Panc1 (cell line): ENCODE measurements around the gene DCBLD2. TPM values are rescaled to one million over a fixed set of nuclear protein-coding genes. Genes with fewer than 3 reads are reported as not detected.

ENCODE experiments used
- ATAC-seq: fragments of 200-7000 bp; cut with Tn5 transposase; 2 replicates; pipeline ENCODE4 v1.9.1; 2020; ENCODE audit warnings: mild to moderate bottlenecking, moderate library complexity
- Bru-seq: library from RNA; stranded (reverse); fragments of 400-500 nt; gene quantifications from one replicate; lab custom pipeline; 2021; lab: Mats Ljungman, UMichigan
- BruChase-seq, 2 experiments: library from RNA; stranded (reverse); fragments of 400-500 nt; gene quantifications; one replicate each; lab custom pipeline; 2021; lab: Mats Ljungman, UMichigan
- BruUV-seq: library from RNA; stranded (reverse); fragments of 400-500 nt; replicated peaks from 2 replicates; lab custom pipeline; 2021; lab: Mats Ljungman, UMichigan
- CTCF ChIA-PET: fragments of 300-600 bp; sonication (Branson Sonifier 250); formaldehyde crosslinking; loops from one replicate; lab custom pipeline; 2022; ENCODE audit warnings: antibody characterized with exemption; lab: Charles Lee
- POLR2A ChIA-PET: fragments of 300-600 bp; sonication (Branson Sonifier 250); formaldehyde crosslinking; loops from one replicate; lab custom pipeline; 2022; ENCODE audit warnings: antibody characterized with exemption; lab: Charles Lee
- DNase-seq: peaks from one replicate; pipeline ENCODE4 v3.0.0-alpha.2; 2010; ENCODE audit warnings: low read depth, low spot score
- H3K27ac ChIP-seq: 2 replicates; pipeline ENCODE4 v1.5.1; 2011; ENCODE audit warnings: mild to moderate bottlenecking, low read length, inconsistent platforms
- H3K27me3 ChIP-seq: fragments of 200-500 bp; sonication (Bioruptor generic); 2 replicates; pipeline ENCODE4 v1.6.0; 2014; ENCODE audit warnings: low read length, inconsistent platforms; ENCODE audit not compliant: control insufficient read depth, insufficient read depth
- H3K36me3 ChIP-seq: fragments of 200-500 bp; sonication (Bioruptor generic); 2 replicates; pipeline ENCODE4 v1.5.1; 2014; ENCODE audit warnings: inconsistent platforms, mild to moderate bottlenecking, low read length, moderate library complexity; ENCODE audit not compliant: control insufficient read depth, insufficient read depth
- H3K4me1 ChIP-seq: 2 replicates; pipeline ENCODE4 v1.5.1; 2011; ENCODE audit warnings: inconsistent platforms, mild to moderate bottlenecking, low read length, moderate library complexity; ENCODE audit not compliant: control insufficient read depth, insufficient read depth
- H3K4me3 ChIP-seq, 2 experiments: 2 replicates each; pipeline ENCODE4 v1.5.1; 2011 to 2012; ENCODE audit warnings: low read depth in 2 of 2, low read length in 2 of 2, mild to moderate bottlenecking in 2 of 2, inconsistent platforms in 1 of 2, moderate library complexity in 1 of 2
- H3K9me3 ChIP-seq: fragments of 200-500 bp; sonication (Bioruptor generic); 2 replicates; pipeline ENCODE4 v1.5.1; 2014; ENCODE audit warnings: low read depth, mild to moderate bottlenecking, inconsistent platforms, low read length, moderate library complexity; ENCODE audit not compliant: control insufficient read depth, insufficient read depth
- CTCF ChIP-seq: fragments of 450-650 bp; IDR thresholded peaks from 2 replicates; pipeline ENCODE4 v1.5.1; 2017; ENCODE audit warnings: mild to moderate bottlenecking
- POLR2AphosphoS5 ChIP-seq: IDR thresholded peaks from 2 replicates; pipeline ENCODE4 v1.6.1; 2012; ENCODE audit warnings: mild to moderate bottlenecking, low read depth, low read length, moderate library complexity
- SIN3A ChIP-seq: IDR thresholded peaks from 2 replicates; pipeline ENCODE4 v1.6.1; 2012; ENCODE audit warnings: low read depth, mild to moderate bottlenecking, low read length, moderate library complexity, borderline replicate concordance; ENCODE audit not compliant: insufficient read depth
- TCF7L2 ChIP-seq: IDR thresholded peaks from 2 replicates; pipeline ENCODE4 v1.6.1; 2011; ENCODE audit warnings: mild to moderate bottlenecking, low read depth, low read length, inconsistent platforms
- in situ Hi-C: cut with HindIII; loops from 2 replicates; pipeline ENCODE4 v1.10.0; 2016; ENCODE audit warnings: low sequenced_read_pairs, low pct_unique_long_range_greater_than_20kb
- intact Hi-C: fragments of 100-400 bp; cut with micrococcal nuclease; formaldehyde crosslinking; loops from one replicate; pipeline ENCODE4 v1.10.0; 2022; ENCODE audit not compliant: unreplicated experiment
- long read RNA-seq: library from polyadenylated mRNA; unstranded; transcript quantifications from one replicate; pipeline ENCODE4 v2.0.0, GENCODE V29; 2021; ENCODE audit not compliant: unreplicated experiment
- polyA plus RNA-seq: library from polyadenylated mRNA; unstranded; fragments of >200 nt; gene quantifications from one replicate; pipeline ENCODE4 v1.2.1, GENCODE V29; 2012; ENCODE audit warnings: missing spikeins; ENCODE audit not compliant: insufficient read length
- total RNA-seq: library from RNA; stranded (reverse); gene quantifications from one replicate; pipeline ENCODE4 v1.2.1, GENCODE V29; 2021; ENCODE audit not compliant: unreplicated experiment

DCBLD2 gene
- total RNA-seq (54.4 TPM), Bru-seq, nascent RNA (percentile 86 among the genes with signal in this experiment), BruChase-seq, experiment 1, labeled RNA remaining after a 2-hour chase (percentile 78 among the genes with signal in this experiment), BruChase-seq, experiment 2, labeled RNA remaining after a 6-hour chase (percentile 88 among the genes with signal in this experiment)
- polyA plus RNA-seq = 14.6 TPM
- long read RNA-seq, full-length matches to known transcripts = 24 of 110 reads
- long read RNA-seq, partial matches to known transcripts = 51 of 110 reads
- long read RNA-seq, other reads (novel, unspliced or antisense) = 35 of 110 reads

- Histone ChIP-seq H3K4me3 (peak within 1 kb of the TSS; percentile 80 to 89), H3K27me3 (no peaks in the 10 kb centered on the region), H3K4me1 (peaks cover 14% of the 10 kb centered on the region), H3K36me3 (peaks cover 11% of the 10 kb centered on the region; the same call in 1 of the 2 replicates), H3K9me3 (no peaks in the 10 kb centered on the region), H3K27ac (peak within 1 kb of the TSS; percentile 97)
- no TSS peak for BruUV-seq
- DNase-seq (peak; percentile 91), ATAC-seq (peak; percentile 99)
- in situ Hi-C loops = no loop called here
- intact Hi-C loops = no loop called here
- CTCF ChIA-PET = interaction anchor here (0.7 to 1.0 kb wide), 2 partner anchors 84 to 93 kb away, joined by 4 to 5 read pairs; no protein-coding TSS in a partner anchor
- POLR2A ChIA-PET = interaction anchor here (0.6 to 0.7 kb wide), 4 partner anchors 11 to 1668 kb away, joined by 3 to 23 read pairs (median 4); no protein-coding TSS in a partner anchor
- TF ChIP-seq POLR2AphosphoS5 = peak; percentile 78
- no peak for TF ChIP-seq CTCF
- TF ChIP-seq SIN3A = peak; percentile 34; the same call in 1 of the 2 replicates
Observed at GRCh38 chr3:98901392-98902350, at the start of gene DCBLD2. DCBLD2 (minus strand) TSS chr3:98901695; CDS start chr3:98901326, 369 bp downstream.

GRCh38 chr3:98945666-98946065 is 44.2 kb upstream of the DCBLD2 start:
- Histone ChIP-seq H3K9me3 (no peaks in the 10 kb centered on the region), H3K27me3 (no peaks in the 10 kb centered on the region), H3K36me3 (no peaks in the 10 kb centered on the region), H3K27ac (no peak overlapping the region), H3K4me3 (no peak overlapping the region), H3K4me1 (no peaks in the 10 kb centered on the region)
- in situ Hi-C loops = no loop called here
- BruUV-seq = no TSS peak
- ChIA-PET POLR2A (no interaction called here), CTCF (no interaction called here)
- intact Hi-C loops = no loop called here
- TF ChIP-seq TCF7L2 = no peak
- no peak for TF ChIP-seq SIN3A
- no peak for TF ChIP-seq CTCF
- DNase-seq (no peak), ATAC-seq (no peak)

GRCh38 chr3:98945101-98945524 is 43.6 kb upstream of the DCBLD2 start:
- Histone ChIP-seq H3K36me3 (no peaks in the 10 kb centered on the region), H3K9me3 (no peaks in the 10 kb centered on the region), H3K27ac (no peak overlapping the region), H3K4me1 (no peaks in the 10 kb centered on the region), H3K27me3 (no peaks in the 10 kb centered on the region), H3K4me3 (no peak overlapping the region)
- ATAC-seq = no peak
- no peak for TF ChIP-seq TCF7L2
- POLR2A ChIA-PET = no interaction called here
- in situ Hi-C loops (no loop called here), intact Hi-C loops (no loop called here)
- no peak for DNase-seq
- no TSS peak for BruUV-seq
- CTCF ChIA-PET = no interaction called here
